IMR-90 (cell line): ENCODE measurements around the gene CYTH2. TPM values are rescaled to one million over a fixed set of nuclear protein-coding genes. Genes with fewer than 3 reads are reported as not detected.

ENCODE experiments used
- ATAC-seq: fragments of 200-7000 bp; cut with Tn5 transposase; 2 replicates; pipeline ENCODE4 v1.9.1; 2020; ENCODE audit warnings: low read depth, mild to moderate bottlenecking, moderate library complexity
- BruUV-seq: library from RNA; stranded (reverse); fragments of 400-500 nt; replicated peaks from 2 replicates; lab custom pipeline; 2021; lab: Mats Ljungman, UMichigan
- CTCF ChIA-PET: fragments of 300-600 bp; formaldehyde crosslinking; extraction: SDS; loops from one replicate; lab custom pipeline; 2021; ENCODE audit warnings: antibody characterized with exemption; lab: Yijun Ruan, JAX
- POLR2A ChIA-PET: fragments of 300-600 bp; sonication (Branson Sonifier 250); formaldehyde crosslinking; loops from one replicate; lab custom pipeline; 2022; ENCODE audit warnings: antibody characterized with exemption; ENCODE audit not compliant: unreplicated experiment; lab: Charles Lee
- DNase-seq: peaks from one replicate; pipeline ENCODE4 v3.0.0; 2013
- H2AFZ ChIP-seq: replicated peaks from 2 replicates; pipeline ENCODE3; 2013; ENCODE audit warnings: low read length, mild to moderate bottlenecking; ENCODE audit not compliant: poor library complexity
- H2AK5ac ChIP-seq: 2 replicates; pipeline ENCODE4 v1.6.1; 2013; ENCODE audit warnings: low read depth, low read length, inconsistent platforms
- H2AK9ac ChIP-seq: replicated peaks from 2 replicates; pipeline ENCODE3; 2013; ENCODE audit warnings: mild to moderate bottlenecking, low read depth, low read length, moderate library complexity; ENCODE audit not compliant: poor library complexity
- H2BK120ac ChIP-seq: 2 replicates; pipeline ENCODE4 v1.6.1; 2013; ENCODE audit warnings: low read depth, low read length, inconsistent platforms
- H2BK15ac ChIP-seq: 3 replicates; pipeline ENCODE4 v1.6.1; 2013; ENCODE audit warnings: low read depth, low read length, inconsistent platforms
- H2BK20ac ChIP-seq: 2 replicates; pipeline ENCODE4 v1.6.1; 2013; ENCODE audit warnings: low read depth, mild to moderate bottlenecking, inconsistent platforms, low read length, moderate library complexity
- H2BK5ac ChIP-seq: 2 replicates; pipeline ENCODE4 v1.6.1; 2013; ENCODE audit warnings: mild to moderate bottlenecking, low read depth, low read length, inconsistent platforms; ENCODE audit not compliant: poor library complexity, severe bottlenecking
- H3K14ac ChIP-seq: replicated peaks from 2 replicates; pipeline ENCODE4 v1.6.1; 2013; ENCODE audit warnings: low read depth, low read length, inconsistent platforms
- H3K18ac ChIP-seq: 2 replicates; pipeline ENCODE4 v1.6.1; 2013; ENCODE audit warnings: low read depth, low read length, control low read depth
- H3K23ac ChIP-seq: 2 replicates; pipeline ENCODE4 v1.6.1; 2013; ENCODE audit warnings: low read depth, low read length, inconsistent platforms
- H3K27ac ChIP-seq: 2 replicates; pipeline ENCODE4 v1.5.1; 2013; ENCODE audit warnings: mild to moderate bottlenecking, control low read depth, low read length; ENCODE audit not compliant: insufficient read depth
- H3K27me3 ChIP-seq: 2 replicates; pipeline ENCODE4 v1.6.1; 2013; ENCODE audit warnings: low read length; ENCODE audit not compliant: control insufficient read depth, insufficient read depth
- H3K36me3 ChIP-seq: 2 replicates; pipeline ENCODE4 v1.6.1; 2013; ENCODE audit warnings: low read length, mixed read lengths; ENCODE audit not compliant: control insufficient read depth, insufficient read depth
- H3K4ac ChIP-seq: 2 replicates; pipeline ENCODE4 v1.6.1; 2013; ENCODE audit warnings: low read depth, low read length, inconsistent platforms
- H3K4me1 ChIP-seq: 2 replicates; pipeline ENCODE4 v1.6.1; 2013; ENCODE audit warnings: low read length, mixed read lengths; ENCODE audit not compliant: control insufficient read depth, insufficient read depth
- H3K4me2 ChIP-seq: 2 replicates; pipeline ENCODE4 v1.6.1; 2013; ENCODE audit warnings: low read depth, mild to moderate bottlenecking, control low read depth, low read length, moderate library complexity
- H3K4me3 ChIP-seq: 2 replicates; pipeline ENCODE4 v1.5.1; 2013; ENCODE audit warnings: low read depth, mild to moderate bottlenecking, control low read depth, low read length, moderate library complexity; ENCODE audit not compliant: insufficient read depth
- H3K56ac ChIP-seq: 2 replicates; pipeline ENCODE4 v1.6.1; 2013; ENCODE audit warnings: low read length, inconsistent platforms; ENCODE audit not compliant: insufficient read depth; ENCODE audit errors: extremely low read depth
- H3K79me1 ChIP-seq, 2 experiments: 2 replicates each; pipeline ENCODE4 v1.6.1; 2013; ENCODE audit warnings: low read length in 2 of 2, inconsistent platforms in 1 of 2, low read depth in 1 of 2
- H3K9ac ChIP-seq: 2 replicates; pipeline ENCODE4 v1.6.1; 2013; ENCODE audit warnings: low read depth, low read length, control low read depth
- H3K9me1 ChIP-seq: 2 replicates; pipeline ENCODE4 v1.6.1; 2013; ENCODE audit warnings: low read length, inconsistent platforms; ENCODE audit not compliant: insufficient read depth
- H3K9me3 ChIP-seq: 2 replicates; pipeline ENCODE4 v1.6.1; 2013; ENCODE audit warnings: low read length; ENCODE audit not compliant: control insufficient read depth, insufficient read depth
- H4K20me1 ChIP-seq: 2 replicates; pipeline ENCODE4 v1.6.1; 2013; ENCODE audit warnings: low read length, inconsistent platforms; ENCODE audit not compliant: insufficient read depth
- H4K5ac ChIP-seq: 2 replicates; pipeline ENCODE4 v1.6.1; 2013; ENCODE audit warnings: mild to moderate bottlenecking, low read depth, low read length, control low read depth
- H4K8ac ChIP-seq, 2 experiments: 2 replicates each; pipeline ENCODE4 v1.6.1; 2013; ENCODE audit warnings: low read depth in 2 of 2, low read length in 2 of 2, control low read depth in 1 of 2, inconsistent platforms in 1 of 2
- H4K91ac ChIP-seq: 2 replicates; pipeline ENCODE4 v1.6.1; 2013; ENCODE audit warnings: low read depth, low read length, inconsistent platforms; ENCODE audit not compliant: insufficient read depth
- MAFK ChIP-seq: IDR thresholded peaks from 2 replicates; pipeline ENCODE4 v1.6.1; 2012; ENCODE audit warnings: low read depth, low read length, improper control_type of control experiment
- MAZ ChIP-seq: IDR thresholded peaks from 2 replicates; pipeline ENCODE4 v1.6.1; 2012; ENCODE audit warnings: low read depth, mild to moderate bottlenecking, low read length, improper control_type of control experiment, moderate library complexity, borderline replicate concordance
- WGBS, 2 experiments: methylation state at CpG; one replicate each; pipeline versions ENCODE4 v1.1.5 to v1.1.7; 2013; ENCODE audit warnings: missing lambda C conversion rate in 2 of 2; ENCODE audit not compliant: insufficient read length in 1 of 2; ENCODE audit errors: extremely low coverage in 2 of 2; 5-methylcytosine and 5-hydroxymethylcytosine counted together
- dilution Hi-C: fragments of 300-500 bp; cut with HindIII; formaldehyde crosslinking; loops from one replicate; pipeline ENCODE4 v1.14.3; 2018; ENCODE audit warnings: low sequenced_read_pairs; ENCODE audit not compliant: unreplicated experiment
- in situ Hi-C: fragments of 300-500 bp; cut with MboI; formaldehyde crosslinking; loops from 3 replicates; pipeline ENCODE4 v1.14.3; 2019; ENCODE audit warnings: low sequenced_read_pairs, inconsistent platforms, mixed read lengths
- intact Hi-C: fragments of 100-400 bp; cut with micrococcal nuclease; formaldehyde crosslinking; loops from 2 replicates; pipeline ENCODE4 v1.10.0; 2022
- polyA plus RNA-seq, 3 experiments: library from polyadenylated mRNA; depleted of rRNA; stranded (reverse); fragments of >200 nt; gene quantifications; 2 replicates each; pipeline ENCODE4 v1.2.3, GENCODE V29; 2012; ENCODE audit warnings: low replicate concordance in 1 of 3
- total RNA-seq: library from RNA; depleted of rRNA; stranded (reverse); fragments of >200 nt; gene quantifications from 2 replicates; pipeline ENCODE4 v1.2.3, GENCODE V29; 2012

The CYTH2 gene
- total and polyA plus RNA-seq, 2 of the 4 experiments (the other 2 are of a cell fraction) = 35.8 to 62.0 TPM

GRCh38 chr19:48480558-48481500 lies 11.7 kb downstream of the CYTH2 start:
- H3K4me1 ChIP-seq = peaks cover 15% of the 10 kb centered on the region
- no TSS peak for BruUV-seq
- CTCF ChIA-PET = interaction anchor here (0.6 to 1.7 kb wide), 3 partner anchors 9 to 162 kb away, joined by 3 to 7 read pairs (median 3); no protein-coding TSS in a partner anchor
- no peaks in the 10 kb centered on the region for H3K9me3 ChIP-seq
- 0 out of 2 replicates have a peak, but pooled peaks have one; percentile 38 for TF ChIP-seq MAZ
- no peak for TF ChIP-seq MAFK
- DNase-seq (peak; percentile 30), ATAC-seq (peak; percentile 35)
- no peak overlapping the region; the same call in 1 of the 2 replicates for H3K14ac ChIP-seq
- in situ Hi-C loops = no loop called here
- peaks cover 21% of the 10 kb centered on the region for H4K20me1 ChIP-seq
- dilution Hi-C loops = no loop called here
- no peaks in the 10 kb centered on the region for H3K27me3 ChIP-seq
- H3K23ac ChIP-seq = peak overlapping the region; percentile 37; the same call in 1 of the 2 replicates
- no peak overlapping the region for H2BK120ac ChIP-seq
- 3% methylated on average over 5 of the region's 52 CpGs; no CpG with 5 or more reads in 1 of the 2 experiments for WGBS, 2 experiments
- no peak overlapping the region for H2BK20ac ChIP-seq
- H3K27ac ChIP-seq = no peak overlapping the region; the same call in 1 of the 2 replicates
- peak overlapping the region; percentile 40 to 84; a peak in 3 of 4 replicates for H4K8ac ChIP-seq
- POLR2A ChIA-PET = no interaction called here
- H3K4me2 ChIP-seq = peak overlapping the region; percentile 86
- peaks cover 12% of the 10 kb centered on the region for H3K9me1 ChIP-seq
- H3K36me3 ChIP-seq = peaks cover 31% of the 10 kb centered on the region
- intact Hi-C loops = no loop called here
- H2BK5ac ChIP-seq = no peak overlapping the region
- H2AK9ac ChIP-seq = peak overlapping the region; percentile 55
- H2AK5ac ChIP-seq = peak overlapping the region; percentile 64
- H3K4ac ChIP-seq = peak overlapping the region; percentile 64; the same call in 1 of the 2 replicates
- no peak overlapping the region for H2BK15ac ChIP-seq
- peak overlapping the region; percentile 89 for H2AFZ ChIP-seq
- H4K91ac ChIP-seq = no peak overlapping the region; the same call in 1 of the 2 replicates
- H3K4me3 ChIP-seq = peak overlapping the region; percentile 16; the same call in 1 of the 2 replicates
- 0 out of 2 replicates have a peak overlapping the region, but pooled peaks have one; percentile 31 for H3K9ac ChIP-seq
- H3K18ac ChIP-seq = no peak overlapping the region
- no peak overlapping the region; the same call in 1 of the 2 replicates for H4K5ac ChIP-seq
- peaks cover 0 to 10% of the 10 kb centered on the region in 2 experiments; a peak in 1 of 4 replicates for H3K79me1 ChIP-seq
- H3K56ac ChIP-seq = 0 out of 2 replicates have a peak overlapping the region, but pooled peaks have one; percentile 4
